Keratinocyte (primary cell): ENCODE data around the gene FCAR.
"Not testable (repeated sequence)": the region's sequence is repeated elsewhere in the genome, so short reads cannot be mapped to it uniquely, and the experiment has no call there.

Source experiments
- EZH2 ChIP-seq: IDR thresholded peaks from one replicate; pipeline ENCODE4 v1.6.1; 2012; ENCODE audit warnings: inconsistent platforms, mild to moderate bottlenecking, low read length, moderate library complexity
- TF ChIP-seq, protein P1 (sequence below), 3 experiments: IDR thresholded peaks in 1 of 3; conservative IDR thresholded peaks in 1 of 3; optimal IDR thresholded peaks in 1 of 3; 2 replicates in 2 of 3; 3 replicates in 1 of 3; pipeline versions ENCODE3 to v1.5.1; 2011; ENCODE audit warnings: low read length in 3 of 3, mild to moderate bottlenecking in 3 of 3, moderate library complexity in 2 of 3, control low read depth in 1 of 3, inconsistent platforms in 1 of 3; ENCODE audit not compliant: insufficient read depth in 2 of 3; ENCODE audit errors: extremely low read depth in 1 of 3

DNA sequence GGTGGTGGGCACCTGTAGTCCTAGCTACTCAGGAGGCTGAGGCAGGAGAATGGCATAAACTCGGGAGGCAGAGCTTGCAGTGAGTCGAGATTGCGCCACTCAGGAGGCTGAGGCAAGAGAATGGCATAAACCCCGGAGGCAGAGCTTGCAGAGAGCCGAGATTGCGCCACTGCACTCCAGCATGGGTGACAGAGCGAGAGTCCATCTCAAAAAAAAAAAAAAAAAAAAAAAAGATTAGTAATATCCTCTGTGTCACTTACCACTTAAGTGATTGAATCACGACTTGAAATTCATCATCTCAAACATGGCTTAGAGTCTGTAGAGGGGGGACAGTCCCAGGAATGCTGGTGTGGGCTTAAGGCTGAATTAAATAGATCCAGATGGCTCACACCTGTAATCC, 27.1 kb downstream of the FCAR start:
- TF ChIP-seq, protein P1, sequence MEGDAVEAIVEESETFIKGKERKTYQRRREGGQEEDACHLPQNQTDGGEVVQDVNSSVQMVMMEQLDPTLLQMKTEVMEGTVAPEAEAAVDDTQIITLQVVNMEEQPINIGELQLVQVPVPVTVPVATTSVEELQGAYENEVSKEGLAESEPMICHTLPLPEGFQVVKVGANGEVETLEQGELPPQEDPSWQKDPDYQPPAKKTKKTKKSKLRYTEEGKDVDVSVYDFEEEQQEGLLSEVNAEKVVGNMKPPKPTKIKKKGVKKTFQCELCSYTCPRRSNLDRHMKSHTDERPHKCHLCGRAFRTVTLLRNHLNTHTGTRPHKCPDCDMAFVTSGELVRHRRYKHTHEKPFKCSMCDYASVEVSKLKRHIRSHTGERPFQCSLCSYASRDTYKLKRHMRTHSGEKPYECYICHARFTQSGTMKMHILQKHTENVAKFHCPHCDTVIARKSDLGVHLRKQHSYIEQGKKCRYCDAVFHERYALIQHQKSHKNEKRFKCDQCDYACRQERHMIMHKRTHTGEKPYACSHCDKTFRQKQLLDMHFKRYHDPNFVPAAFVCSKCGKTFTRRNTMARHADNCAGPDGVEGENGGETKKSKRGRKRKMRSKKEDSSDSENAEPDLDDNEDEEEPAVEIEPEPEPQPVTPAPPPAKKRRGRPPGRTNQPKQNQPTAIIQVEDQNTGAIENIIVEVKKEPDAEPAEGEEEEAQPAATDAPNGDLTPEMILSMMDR (optimal IDR thresholded peaks at IDR 0.05 in 1 of 3, IDR thresholded peaks at IDR 0.05 in 1 of 3, conservative IDR thresholded peaks at IDR 0.05 in 1 of 3; ENCODE audit: extremely low read depth in 1 of 3, insufficient read depth in 2 of 3, low read length in 3 of 3): not testable (repeated sequence)
- TF ChIP-seq EZH2: not testable (repeated sequence)
